K562 (cell line): ENCODE measurements around the gene GP1BA. TPM values are rescaled to one million over a fixed set of nuclear protein-coding genes. Genes with fewer than 3 reads are reported as not detected.

Experiments used
- COPS2 ChIP-seq: fragments of 450-650 bp; conservative IDR thresholded peaks from 2 replicates; pipeline ENCODE4 v1.6.1; 2016; ENCODE audit warnings: mild to moderate bottlenecking, moderate library complexity
- HDGF ChIP-seq: fragments of 450-650 bp; IDR thresholded peaks from 2 replicates; pipeline ENCODE4 v1.6.1; 2016
- JUND ChIP-seq, 2 experiments: IDR thresholded peaks; 2 replicates in 1 of 2; 3 replicates in 1 of 2; pipeline ENCODE4 v1.6.1; 2011; ENCODE audit warnings: borderline replicate concordance in 2 of 2, low read depth in 2 of 2, low read length in 2 of 2, improper control_type of control experiment in 1 of 2, missing biosample characterization in 1 of 2, missing genetic modification characterization in 1 of 2, missing genetic modification reagents in 1 of 2
- KAT8 ChIP-seq: fragments of 450-650 bp; IDR thresholded peaks from 2 replicates; pipeline ENCODE4 v1.6.1; 2016; ENCODE audit warnings: low read depth, mild to moderate bottlenecking
- KDM1A ChIP-seq, 2 experiments: fragments of 450-650 bp; IDR thresholded peaks; 2 replicates each; pipeline ENCODE4 v1.6.1; 2016; ENCODE audit warnings: mild to moderate bottlenecking in 2 of 2
- PHF20 ChIP-seq: fragments of 450-650 bp; IDR thresholded peaks from 2 replicates; pipeline ENCODE4 v1.6.1; 2018; ENCODE audit not compliant: partially characterized antibody
- PTRF ChIP-seq: fragments of 450-650 bp; IDR thresholded peaks from 2 replicates; pipeline ENCODE4 v1.6.1; 2016; ENCODE audit warnings: mild to moderate bottlenecking, missing genetic modification characterization, missing compliant biosample characterization
- RBBP5 ChIP-seq: fragments of 200-600 bp; sonication (generic); IDR thresholded peaks from 2 replicates; pipeline ENCODE4 v1.6.1; 2012; ENCODE audit warnings: borderline replicate concordance, mild to moderate bottlenecking, low read length, control low read depth, inconsistent platforms; ENCODE audit not compliant: insufficient read depth, poor library complexity, severe bottlenecking
- ZNF695 ChIP-seq: fragments of 450-650 bp; formaldehyde crosslinking; IDR thresholded peaks from 2 replicates; pipeline ENCODE4 v1.4.0; 2020; ENCODE audit warnings: mild to moderate bottlenecking, moderate library complexity
- polyA plus RNA-seq, 8 experiments: library from polyadenylated mRNA; depleted of rRNA in 4 of 8; stranded (reverse) in 5 of 8; unstranded in 3 of 8; fragments of >200 nt; fragmentation: Nextera tagmentation in 2 of 8; fragmentation: Illumina TruSeq in 1 of 8; extraction: Ambion mirVana in 2 of 8; extraction: Trizol in 1 of 8; gene quantifications; 2 replicates each; pipeline versions ENCODE4 v1.2.1 to v1.2.3, GENCODE V29; 2011 to 2014; ENCODE audit warnings: inconsistent platforms in 1 of 8, missing spikeins in 1 of 8
- total RNA-seq, 7 experiments: library from RNA; depleted of rRNA in 6 of 7; stranded (reverse); fragments of >200 nt in 6 of 7; fragmentation: Illumina TruSeq in 2 of 7; extraction: Trizol in 2 of 7; gene quantifications; 2 replicates each; pipeline versions ENCODE4 v1.2.1 to v1.2.3, GENCODE V29; 2011 to 2021; ENCODE audit warnings: low replicate concordance in 1 of 7
- TF ChIP-seq, protein P1 (sequence below), 2 experiments: fragments of 450-650 bp in 1 of 2; sonication (generic) in 1 of 2; formaldehyde crosslinking in 1 of 2; IDR thresholded peaks; 2 replicates each; pipeline versions ENCODE4 v1.7.1 to v1.9.0; 2016 to 2022; ENCODE audit warnings: inconsistent platforms in 1 of 2, mild to moderate bottlenecking in 1 of 2, missing genetic modification reagents in 1 of 2
- TF ChIP-seq, protein P2 (sequence below): fragments of 250-450 bp; sonication (Bioruptor Pico); IDR thresholded peaks from 2 replicates; pipeline ENCODE4 v1.8.0; 2021; ENCODE audit warnings: mild to moderate bottlenecking, moderate library complexity
- TF ChIP-seq, protein P3 (sequence below): fragments of 450-650 bp; IDR thresholded peaks from 2 replicates; pipeline ENCODE4 v1.7.1; 2018; ENCODE audit warnings: mild to moderate bottlenecking, low read depth; ENCODE audit not compliant: partially characterized antibody

GP1BA gene
- total and polyA plus RNA-seq, 9 of the 15 experiments (the other 6 are each of a cell fraction or from before 2014, with no cell fraction given) = 0.01 TPM; not detected in 8

DNA sequence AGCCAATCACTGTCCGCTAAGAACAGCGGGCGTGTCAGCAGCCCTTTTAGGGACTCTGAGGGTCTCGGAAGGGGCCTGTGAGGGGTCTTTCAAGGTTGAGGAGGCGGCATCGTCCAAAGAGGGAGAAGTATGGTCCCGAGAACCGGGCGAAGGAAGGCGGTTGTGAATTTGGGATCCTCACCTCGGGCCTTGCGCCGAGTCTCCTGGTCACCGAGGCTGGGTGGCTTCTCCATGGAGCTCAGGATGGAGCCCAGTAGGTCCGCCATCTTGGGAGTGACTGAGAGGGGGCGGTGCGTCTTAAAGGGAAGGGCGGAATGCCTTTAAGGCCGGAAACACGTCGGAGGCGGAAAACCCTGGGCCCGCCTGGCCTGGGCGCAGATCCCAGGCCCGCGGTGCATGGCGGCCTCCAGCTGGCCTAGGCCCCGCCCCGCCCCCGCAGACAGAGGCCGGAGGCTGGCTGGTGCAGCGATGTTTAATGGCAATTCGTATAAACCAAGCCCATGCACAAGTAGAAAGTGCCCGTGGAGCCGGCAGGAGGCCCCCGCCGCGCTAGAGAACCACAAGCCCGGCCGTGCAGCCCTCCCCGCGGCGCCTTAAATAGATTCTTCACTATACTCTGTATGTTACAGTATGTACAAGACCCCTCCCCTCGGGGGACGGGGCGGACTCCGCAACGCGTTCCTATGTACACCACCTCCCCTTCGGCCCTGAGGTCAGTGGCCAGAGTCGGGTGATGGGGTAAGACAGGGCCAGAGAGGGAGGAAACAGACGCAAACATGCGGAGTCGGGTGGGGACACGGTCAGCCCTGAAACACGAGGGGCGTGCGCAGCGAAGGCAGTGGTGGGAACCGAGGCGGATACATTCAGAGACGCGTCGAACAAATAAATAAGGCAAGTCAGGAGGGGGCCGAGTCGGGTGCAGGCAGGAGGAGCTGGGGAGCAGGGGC, 35.7 kb downstream of the GP1BA start, which contains the start of gene SPAG7 (continued):
- TF ChIP-seq, protein P1, sequence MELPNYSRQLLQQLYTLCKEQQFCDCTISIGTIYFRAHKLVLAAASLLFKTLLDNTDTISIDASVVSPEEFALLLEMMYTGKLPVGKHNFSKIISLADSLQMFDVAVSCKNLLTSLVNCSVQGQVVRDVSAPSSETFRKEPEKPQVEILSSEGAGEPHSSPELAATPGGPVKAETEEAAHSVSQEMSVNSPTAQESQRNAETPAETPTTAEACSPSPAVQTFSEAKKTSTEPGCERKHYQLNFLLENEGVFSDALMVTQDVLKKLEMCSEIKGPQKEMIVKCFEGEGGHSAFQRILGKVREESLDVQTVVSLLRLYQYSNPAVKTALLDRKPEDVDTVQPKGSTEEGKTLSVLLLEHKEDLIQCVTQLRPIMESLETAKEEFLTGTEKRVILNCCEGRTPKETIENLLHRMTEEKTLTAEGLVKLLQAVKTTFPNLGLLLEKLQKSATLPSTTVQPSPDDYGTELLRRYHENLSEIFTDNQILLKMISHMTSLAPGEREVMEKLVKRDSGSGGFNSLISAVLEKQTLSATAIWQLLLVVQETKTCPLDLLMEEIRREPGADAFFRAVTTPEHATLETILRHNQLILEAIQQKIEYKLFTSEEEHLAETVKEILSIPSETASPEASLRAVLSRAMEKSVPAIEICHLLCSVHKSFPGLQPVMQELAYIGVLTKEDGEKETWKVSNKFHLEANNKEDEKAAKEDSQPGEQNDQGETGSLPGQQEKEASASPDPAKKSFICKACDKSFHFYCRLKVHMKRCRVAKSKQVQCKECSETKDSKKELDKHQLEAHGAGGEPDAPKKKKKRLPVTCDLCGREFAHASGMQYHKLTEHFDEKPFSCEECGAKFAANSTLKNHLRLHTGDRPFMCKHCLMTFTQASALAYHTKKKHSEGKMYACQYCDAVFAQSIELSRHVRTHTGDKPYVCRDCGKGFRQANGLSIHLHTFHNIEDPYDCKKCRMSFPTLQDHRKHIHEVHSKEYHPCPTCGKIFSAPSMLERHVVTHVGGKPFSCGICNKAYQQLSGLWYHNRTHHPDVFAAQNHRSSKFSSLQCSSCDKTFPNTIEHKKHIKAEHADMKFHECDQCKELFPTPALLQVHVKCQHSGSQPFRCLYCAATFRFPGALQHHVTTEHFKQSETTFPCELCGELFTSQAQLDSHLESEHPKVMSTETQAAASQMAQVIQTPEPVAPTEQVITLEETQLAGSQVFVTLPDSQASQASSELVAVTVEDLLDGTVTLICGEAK (IDR thresholded peaks at IDR 0.05) = 0 out of 2 replicates have a peak, but pooled peaks have one; percentile 4
- TF ChIP-seq, protein P1 (CRISPR knock-in tag; IDR thresholded peaks at IDR 0.05) = no peak
- TF ChIP-seq HDGF (no peak), JUND (IDR thresholded peaks at IDR 0.05; ENCODE audit: borderline replicate concordance, low read depth, low read length) (no peak), JUND (tag; IDR thresholded peaks at IDR 0.05; ENCODE audit: borderline replicate concordance, low read depth, low read length) (peak; percentile 23; the same call in 1 of the 3 replicates), KDM1A (IDR thresholded peaks at IDR 0.05) (no peak), PTRF (tag) (no peak), KAT8 (no peak), ZNF695 (CRISPR knock-in tag) (no peak), RBBP5 (peak; percentile 26), COPS2 (no peak), PHF20 (peak; percentile 72)
- TF ChIP-seq, protein P2, sequence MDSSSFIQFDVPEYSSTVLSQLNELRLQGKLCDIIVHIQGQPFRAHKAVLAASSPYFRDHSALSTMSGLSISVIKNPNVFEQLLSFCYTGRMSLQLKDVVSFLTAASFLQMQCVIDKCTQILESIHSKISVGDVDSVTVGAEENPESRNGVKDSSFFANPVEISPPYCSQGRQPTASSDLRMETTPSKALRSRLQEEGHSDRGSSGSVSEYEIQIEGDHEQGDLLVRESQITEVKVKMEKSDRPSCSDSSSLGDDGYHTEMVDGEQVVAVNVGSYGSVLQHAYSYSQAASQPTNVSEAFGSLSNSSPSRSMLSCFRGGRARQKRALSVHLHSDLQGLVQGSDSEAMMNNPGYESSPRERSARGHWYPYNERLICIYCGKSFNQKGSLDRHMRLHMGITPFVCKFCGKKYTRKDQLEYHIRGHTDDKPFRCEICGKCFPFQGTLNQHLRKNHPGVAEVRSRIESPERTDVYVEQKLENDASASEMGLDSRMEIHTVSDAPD (CRISPR knock-in tag) = no peak
- TF ChIP-seq, protein P3, sequence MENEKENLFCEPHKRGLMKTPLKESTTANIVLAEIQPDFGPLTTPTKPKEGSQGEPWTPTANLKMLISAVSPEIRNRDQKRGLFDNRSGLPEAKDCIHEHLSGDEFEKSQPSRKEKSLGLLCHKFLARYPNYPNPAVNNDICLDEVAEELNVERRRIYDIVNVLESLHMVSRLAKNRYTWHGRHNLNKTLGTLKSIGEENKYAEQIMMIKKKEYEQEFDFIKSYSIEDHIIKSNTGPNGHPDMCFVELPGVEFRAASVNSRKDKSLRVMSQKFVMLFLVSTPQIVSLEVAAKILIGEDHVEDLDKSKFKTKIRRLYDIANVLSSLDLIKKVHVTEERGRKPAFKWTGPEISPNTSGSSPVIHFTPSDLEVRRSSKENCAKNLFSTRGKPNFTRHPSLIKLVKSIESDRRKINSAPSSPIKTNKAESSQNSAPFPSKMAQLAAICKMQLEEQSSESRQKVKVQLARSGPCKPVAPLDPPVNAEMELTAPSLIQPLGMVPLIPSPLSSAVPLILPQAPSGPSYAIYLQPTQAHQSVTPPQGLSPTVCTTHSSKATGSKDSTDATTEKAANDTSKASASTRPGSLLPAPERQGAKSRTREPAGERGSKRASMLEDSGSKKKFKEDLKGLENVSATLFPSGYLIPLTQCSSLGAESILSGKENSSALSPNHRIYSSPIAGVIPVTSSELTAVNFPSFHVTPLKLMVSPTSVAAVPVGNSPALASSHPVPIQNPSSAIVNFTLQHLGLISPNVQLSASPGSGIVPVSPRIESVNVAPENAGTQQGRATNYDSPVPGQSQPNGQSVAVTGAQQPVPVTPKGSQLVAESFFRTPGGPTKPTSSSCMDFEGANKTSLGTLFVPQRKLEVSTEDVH = peak; percentile 53
